Ishikawa (cell line): ENCODE measurements around the gene ZNF688.

ENCODE experiments used
- CEBPB ChIP-seq: IDR thresholded peaks from 2 replicates; pipeline ENCODE4 v1.6.1; 2012
- CREB1 ChIP-seq: IDR thresholded peaks from 2 replicates; pipeline ENCODE4 v1.6.1; 2012; ENCODE audit warnings: low read depth
- EP300 ChIP-seq: IDR thresholded peaks from 2 replicates; pipeline ENCODE4 v1.6.1; 2012; ENCODE audit warnings: borderline replicate concordance
- RAD21 ChIP-seq: IDR thresholded peaks from 2 replicates; pipeline ENCODE4 v1.6.1; 2012; ENCODE audit warnings: low read depth
- TAF1 ChIP-seq: IDR thresholded peaks from 2 replicates; pipeline ENCODE4 v1.6.1; 2012; ENCODE audit warnings: low read depth, mild to moderate bottlenecking
- TCF12 ChIP-seq: IDR thresholded peaks from 2 replicates; pipeline ENCODE4 v1.6.1; 2012; ENCODE audit warnings: low read depth
- TF ChIP-seq, protein P1 (sequence below): IDR thresholded peaks from 2 replicates; pipeline ENCODE4 v1.6.1; 2012

DNA sequence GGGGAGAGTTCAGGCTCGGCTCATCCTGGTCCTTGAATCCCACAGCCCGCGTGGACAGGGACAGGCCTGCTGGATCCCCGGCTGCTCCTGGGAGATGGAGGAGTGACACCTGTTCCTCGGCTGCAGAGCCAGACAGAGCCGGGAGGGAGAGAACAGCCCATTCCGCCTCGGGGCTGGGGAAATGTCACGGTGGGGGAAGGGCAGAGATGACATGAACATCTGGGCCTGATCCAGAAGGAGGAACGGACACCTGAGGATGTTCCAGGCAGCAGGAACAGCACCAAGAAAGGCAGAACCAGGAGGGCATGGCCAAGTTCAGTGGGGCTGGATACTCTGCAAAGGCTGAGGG, 15.4 kb downstream of the ZNF688 start:
- no peak for TF ChIP-seq CREB1
- TF ChIP-seq, protein P1, sequence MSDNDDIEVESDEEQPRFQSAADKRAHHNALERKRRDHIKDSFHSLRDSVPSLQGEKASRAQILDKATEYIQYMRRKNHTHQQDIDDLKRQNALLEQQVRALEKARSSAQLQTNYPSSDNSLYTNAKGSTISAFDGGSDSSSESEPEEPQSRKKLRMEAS: no peak
- no peak for TF ChIP-seq TCF12
- no peak for TF ChIP-seq EP300
- TF ChIP-seq RAD21: no peak
- no peak for TF ChIP-seq CEBPB
- TF ChIP-seq TAF1: no peak
